HG02981 (cell line): ENCODE measurements around the gene ATP9B.
"Not testable (repeated sequence)": the region's sequence is repeated elsewhere in the genome, so short reads cannot be mapped to it uniquely, and the experiment has no call there.

Experiments
- ATAC-seq: cut with Tn5 transposase; IDR thresholded peaks from one replicate; pipeline ENCODE4 v1.9.1; 2021; ENCODE audit warnings: mild to moderate bottlenecking, moderate library complexity; ENCODE audit not compliant: unreplicated experiment

ATP9B gene

GRCh38 chr18:79071503-79072210, 2.5 kb downstream of the ATP9B start:
- no peak for ATAC-seq

GRCh38 chr18:79072655-79073054, 3.5 kb downstream of the ATP9B start:
- ATAC-seq = not testable (repeated sequence)

- ATAC-seq = no peak
These were observed 8.0 kb downstream of the ATP9B start for GRCh38 chr18:79077181-79077580.

- ATAC-seq = not testable (repeated sequence)
These were observed 9.6 kb downstream of the ATP9B start for GRCh38 chr18:79078791-79079190.

- ATAC-seq = no peak
These were observed 23.7 kb downstream of the ATP9B start for GRCh38 chr18:79092874-79093273.

GRCh38 chr18:79093986-79094385, 24.8 kb downstream of the ATP9B start:
- ATAC-seq = no peak

GRCh38 chr18:79095216-79095615, 26.0 kb downstream of the ATP9B start:
- ATAC-seq = no peak

- no peak for ATAC-seq
These were observed 31.8 kb downstream of the ATP9B start for GRCh38 chr18:79100944-79101343.

GRCh38 chr18:79102886-79103285, 33.7 kb downstream of the ATP9B start:
- ATAC-seq = no peak

- ATAC-seq = no peak
These were observed 34.9 kb downstream of the ATP9B start for GRCh38 chr18:79104137-79104536.

GRCh38 chr18:79105455-79105854, 36.3 kb downstream of the ATP9B start:
- ATAC-seq = no peak

- no peak for ATAC-seq
These were observed 36.9 kb downstream of the ATP9B start for GRCh38 chr18:79106084-79106483.

GRCh38 chr18:79107886-79108285, 38.7 kb downstream of the ATP9B start:
- ATAC-seq = no peak

GRCh38 chr18:79108549-79109215, 39.5 kb downstream of the ATP9B start:
- no peak for ATAC-seq

GRCh38 chr18:79111483-79111882, 42.3 kb downstream of the ATP9B start:
- ATAC-seq = no peak

GRCh38 chr18:79117385-79117784, 48.2 kb downstream of the ATP9B start:
- no peak for ATAC-seq

- no peak for ATAC-seq
These were observed 48.6 kb downstream of the ATP9B start for GRCh38 chr18:79117788-79118187.

- ATAC-seq = no peak
These were observed 49.6 kb downstream of the ATP9B start for GRCh38 chr18:79118797-79119196.

- ATAC-seq = no peak
These were observed 52.7 kb downstream of the ATP9B start for GRCh38 chr18:79121746-79122474.

GRCh38 chr18:79123948-79124347, 54.8 kb downstream of the ATP9B start:
- ATAC-seq = no peak

GRCh38 chr18:79129120-79129519, 59.9 kb downstream of the ATP9B start:
- no peak for ATAC-seq

- no peak for ATAC-seq
These were observed 64.5 kb downstream of the ATP9B start for GRCh38 chr18:79133724-79134123.
